ENCODE data around the gene NPAS3.

GRCh38 chr14:33851366-33851765 lies 912.7 kb downstream of the NPAS3 start:
- TF ChIP-seq POLR2AphosphoS5 (IDR thresholded peaks at IDR 0.05; ENCODE audit: low read depth) = no peak
- TF ChIP-seq CTCF (IDR thresholded peaks at IDR 0.05; ENCODE audit: insufficient read depth, low read length) = no peak
- no peak for TF ChIP-seq GABPA (IDR thresholded peaks at IDR 0.05; ENCODE audit: low read depth)
- no peak for TF ChIP-seq REST (IDR thresholded peaks at IDR 0.05; ENCODE audit: insufficient replicate concordance, low read depth)
- no peak for TF ChIP-seq SPI1 (IDR thresholded peaks at IDR 0.05; ENCODE audit: borderline replicate concordance, low read depth)

All from HL-60 (cell line).